GM18867 (cell line): ENCODE results near the gene ATP2C2.
"Not testable (repeated sequence)": the region's sequence is repeated elsewhere in the genome, so short reads cannot be mapped to it uniquely, and the experiment has no call there.

ENCODE experiments used
- ATAC-seq: cut with Tn5 transposase; IDR thresholded peaks from one replicate; pipeline ENCODE4 v1.9.1; 2021; ENCODE audit warnings: mild to moderate bottlenecking, moderate library complexity; ENCODE audit not compliant: unreplicated experiment

The ATP2C2 gene

GRCh38 chr16:84368308-84368996 is at the start of gene ATP2C2:
Gene ATP2C2, plus strand, starts transcription at chr16:84368538. Its CDS starts 78 bp downstream, at chr16:84368616.
- ATAC-seq: no peak

GRCh38 chr16:84319146-84319760 is 49.1 kb upstream of the ATP2C2 start:
- ATAC-seq: no peak

DNA sequence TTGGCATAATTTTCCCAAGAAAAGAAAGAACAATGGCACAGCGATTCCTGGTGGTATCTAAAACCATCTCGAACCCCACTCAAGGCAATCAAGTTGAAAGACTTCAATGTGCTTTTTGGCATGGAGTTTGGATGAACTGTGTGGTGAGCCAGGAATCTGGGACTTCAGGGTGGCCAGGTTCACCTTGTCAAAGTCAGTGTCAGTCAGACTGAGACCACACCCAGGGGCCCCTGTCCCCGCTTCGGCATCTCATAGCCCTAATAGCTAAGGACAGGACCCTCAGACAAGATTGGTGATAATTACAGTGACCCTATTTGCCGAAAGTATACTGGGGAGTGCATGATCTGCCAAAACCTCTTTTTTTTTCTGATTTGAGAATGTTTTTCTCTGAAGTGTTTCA is 47.8 kb upstream of the ATP2C2 start:
- ATAC-seq: no peak

DNA sequence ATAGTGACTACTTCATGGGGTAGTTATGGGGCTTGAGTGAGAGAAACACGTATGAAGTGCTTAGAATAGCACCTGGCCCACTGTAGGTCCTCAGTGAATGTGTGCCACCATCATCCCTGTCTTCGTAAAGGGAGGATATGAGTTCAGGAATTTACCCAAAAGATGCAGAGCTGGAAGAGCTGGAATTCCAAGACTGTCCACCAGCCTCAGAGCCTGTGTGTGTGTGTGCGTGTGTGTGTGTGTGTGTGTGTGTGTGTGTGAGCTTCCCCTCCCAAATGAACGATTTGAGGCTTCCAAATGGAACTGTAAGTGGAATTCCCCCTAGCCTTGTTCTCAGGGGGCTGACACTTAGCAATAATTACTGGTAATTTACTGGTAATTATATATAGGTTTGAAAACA is 46.4 kb upstream of the ATP2C2 start:
- no peak for ATAC-seq

- no peak for ATAC-seq
These were observed 45.6 kb upstream of the ATP2C2 start for GRCh38 chr16:84322749-84323148.

- ATAC-seq: no peak
These were observed 44.7 kb upstream of the ATP2C2 start for GRCh38 chr16:84323606-84324005.

GRCh38 chr16:84324434-84325262 is 43.7 kb upstream of the ATP2C2 start:
- ATAC-seq: no peak

DNA sequence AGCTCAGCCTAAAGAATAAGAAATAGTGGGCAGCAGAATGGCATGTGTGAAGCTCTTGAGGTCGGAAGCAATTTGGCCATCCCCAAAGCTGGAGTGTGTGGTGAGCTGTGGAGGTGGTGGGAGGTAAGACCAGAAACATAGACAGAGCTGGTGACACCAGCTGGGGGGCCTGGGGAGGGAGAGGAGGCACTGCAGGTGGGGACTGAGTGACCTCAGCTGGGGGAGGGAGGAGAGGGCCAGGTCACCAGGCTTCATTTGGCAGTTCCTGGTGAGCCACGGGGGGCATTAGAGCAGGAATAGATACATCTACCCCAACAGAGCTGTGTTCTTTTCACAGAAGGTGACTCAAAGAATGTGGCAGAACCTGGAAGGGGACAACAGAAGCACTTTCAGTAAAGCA is 41.8 kb upstream of the ATP2C2 start:
- ATAC-seq: no peak

GRCh38 chr16:84327926-84328505 is 40.3 kb upstream of the ATP2C2 start:
- no peak for ATAC-seq

- no peak for ATAC-seq
These were observed 39.3 kb upstream of the ATP2C2 start for GRCh38 chr16:84329016-84329415.

DNA sequence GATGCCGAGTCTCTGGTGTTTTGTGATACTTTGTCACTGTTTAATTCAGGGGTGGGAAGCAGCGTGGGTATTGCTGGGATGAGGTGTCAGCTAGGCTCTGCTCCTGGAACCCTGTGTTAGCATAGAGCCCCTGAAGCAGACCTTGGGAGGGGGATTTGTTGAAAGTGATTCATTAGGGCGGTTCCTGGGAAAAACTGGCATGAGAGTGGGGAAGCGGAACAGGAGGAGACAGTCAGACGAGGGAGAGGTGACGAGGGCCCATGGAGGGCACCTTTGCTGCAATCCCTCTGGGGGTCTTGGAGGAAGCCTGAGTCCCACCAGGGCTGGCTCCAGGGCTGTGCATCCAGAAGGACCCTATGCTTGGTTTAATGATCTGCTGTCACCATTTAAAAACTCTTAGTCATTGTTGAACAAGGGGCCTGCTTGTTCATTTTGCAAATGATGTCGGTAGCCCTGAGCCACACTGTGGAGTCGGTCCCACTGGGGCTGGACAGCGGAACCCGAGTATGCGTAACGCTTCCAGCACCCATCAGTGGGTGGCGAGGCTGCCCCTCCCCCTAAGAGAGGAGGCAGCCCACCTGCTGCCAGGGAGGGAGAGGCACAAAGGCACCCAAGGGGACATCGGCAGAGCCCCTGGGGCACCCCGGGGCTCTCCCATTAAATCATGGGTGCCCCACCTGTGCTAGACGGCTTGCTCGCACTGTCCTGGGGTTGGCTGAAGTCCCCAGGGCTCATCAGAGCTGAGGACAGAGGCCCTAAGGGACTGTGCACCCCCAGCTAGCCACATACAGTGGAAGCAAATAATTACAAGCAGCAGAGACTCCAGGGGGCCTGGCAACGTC is 38.3 kb upstream of the ATP2C2 start:
- ATAC-seq: no peak

DNA sequence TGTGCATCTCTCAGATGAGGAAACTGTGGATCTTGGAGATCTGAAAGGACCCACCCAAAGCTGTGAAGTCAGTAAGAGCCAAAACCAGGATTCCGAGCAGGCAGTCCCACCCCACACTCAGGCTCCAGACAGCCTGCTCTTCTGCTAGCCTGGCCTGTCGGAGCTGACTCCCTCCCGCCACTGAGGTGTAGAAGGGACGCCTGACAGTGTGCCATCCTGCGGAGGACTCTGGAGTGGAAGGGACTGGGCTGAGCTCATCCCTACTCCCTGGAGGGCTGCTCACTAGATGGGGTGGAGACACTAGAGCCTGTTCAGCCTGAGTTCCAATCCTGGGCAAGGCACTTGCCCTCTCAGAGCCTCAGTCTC is 37.7 kb upstream of the ATP2C2 start:
- ATAC-seq: no peak

- ATAC-seq: no peak
These were observed 36.1 kb upstream of the ATP2C2 start for GRCh38 chr16:84331998-84332780.

- no peak for ATAC-seq
These were observed 35.2 kb upstream of the ATP2C2 start for GRCh38 chr16:84332975-84333684.

GRCh38 chr16:84334058-84334457 is 34.3 kb upstream of the ATP2C2 start:
- ATAC-seq: no peak

GRCh38 chr16:84334482-84334881 is 33.9 kb upstream of the ATP2C2 start:
- ATAC-seq: no peak

DNA sequence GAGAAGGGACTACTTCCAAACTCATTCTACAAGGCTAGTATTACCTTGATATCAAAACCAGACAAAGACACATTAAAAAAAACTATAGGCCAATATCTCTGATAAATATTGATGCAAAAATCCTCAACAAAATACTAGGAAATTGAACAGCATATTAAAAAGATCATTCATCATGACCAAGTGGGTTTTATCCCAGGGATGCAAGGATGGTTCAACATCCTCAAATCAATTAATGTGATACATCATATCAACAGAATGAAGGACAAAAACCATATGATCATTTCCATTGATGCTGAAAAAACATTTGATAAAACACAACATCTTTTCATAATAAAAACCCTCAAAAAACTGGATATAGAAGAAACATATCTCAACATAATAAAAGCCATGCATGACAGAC is 31.1 kb upstream of the ATP2C2 start:
- not testable (repeated sequence) for ATAC-seq

DNA sequence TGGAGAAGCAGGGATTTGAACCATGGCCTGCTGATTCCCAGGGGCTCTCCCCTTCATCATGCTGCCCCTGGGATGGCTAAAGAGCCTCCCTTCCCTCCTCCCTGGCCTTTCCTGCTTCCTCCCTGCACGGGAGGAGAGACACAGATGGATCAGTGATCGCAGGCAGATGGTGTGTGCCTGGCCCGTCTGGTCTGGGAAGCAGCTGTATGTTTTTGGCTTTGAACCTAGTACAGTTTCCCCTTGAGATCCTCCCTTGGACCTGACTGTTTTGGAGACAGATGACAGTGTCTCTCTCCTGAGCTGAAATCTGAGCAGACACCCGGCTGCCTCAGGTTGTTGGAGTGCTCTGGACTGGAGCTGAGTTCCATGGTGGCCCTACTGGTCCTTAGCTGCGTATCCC is 29.0 kb upstream of the ATP2C2 start:
- no peak for ATAC-seq

DNA sequence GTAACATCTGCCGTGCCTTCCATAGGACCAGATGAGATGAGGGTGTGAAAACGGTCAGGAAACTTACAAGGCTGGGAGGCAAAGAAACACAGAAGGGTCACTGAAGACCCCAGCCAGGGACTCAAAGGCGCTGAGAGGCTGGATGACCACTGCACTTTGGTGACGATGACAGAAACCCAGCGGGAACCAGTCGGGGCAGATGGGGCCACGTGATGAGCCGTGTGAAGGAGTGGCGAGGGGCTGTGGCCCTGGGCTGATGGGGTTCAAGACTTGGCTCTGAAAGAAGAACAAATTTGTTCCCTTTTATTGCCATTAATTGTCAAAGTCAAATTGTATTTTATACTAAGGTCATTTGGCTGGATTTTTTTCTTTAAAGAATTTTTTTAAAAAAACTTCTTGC is 28.6 kb upstream of the ATP2C2 start:
- ATAC-seq: no peak
